ENCODE results near the gene PCDH9.

PCDH9 gene

DNA sequence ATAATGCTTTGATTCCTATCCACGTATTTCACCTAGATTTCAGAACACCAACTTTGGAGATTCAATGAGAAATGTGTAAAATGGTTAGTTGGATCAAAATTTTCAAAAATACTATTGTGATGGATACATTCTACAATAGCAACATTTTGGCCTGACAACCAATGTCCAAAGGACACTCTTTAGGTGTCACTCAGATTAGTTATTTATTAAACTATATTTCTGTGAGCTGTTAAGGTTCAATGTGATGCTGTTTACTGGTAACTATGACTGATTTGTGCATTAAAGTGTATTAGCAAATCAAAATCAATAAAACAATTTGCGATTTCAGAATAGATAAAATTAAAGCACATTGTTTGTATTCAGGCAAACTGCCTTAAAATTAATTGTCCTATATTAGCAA lies 149.8 kb downstream of the PCDH9 start:
- no peak for DNase-seq (ENCODE audit: low spot score)

DNA sequence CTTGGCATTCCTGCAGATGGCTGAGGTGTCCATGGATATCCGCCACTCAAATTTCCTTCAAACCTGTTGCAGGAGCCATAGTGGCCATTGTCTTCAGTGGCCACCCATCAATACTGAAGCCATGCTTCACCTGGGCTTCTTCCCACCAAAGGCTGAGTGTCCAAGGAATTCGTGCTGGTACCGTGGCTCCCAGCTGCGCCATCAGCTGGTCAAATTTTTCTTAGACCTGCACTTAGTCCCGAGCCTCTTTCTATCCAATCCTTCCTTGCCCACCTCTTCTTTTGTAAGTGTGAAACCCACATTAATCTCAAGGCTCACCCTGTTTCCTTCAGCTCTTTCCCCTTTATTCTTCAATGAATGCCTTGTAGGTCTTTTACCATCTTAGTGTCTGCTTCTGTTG lies 152.1 kb downstream of the PCDH9 start:
- no peak for DNase-seq (ENCODE audit: low spot score)

DNA sequence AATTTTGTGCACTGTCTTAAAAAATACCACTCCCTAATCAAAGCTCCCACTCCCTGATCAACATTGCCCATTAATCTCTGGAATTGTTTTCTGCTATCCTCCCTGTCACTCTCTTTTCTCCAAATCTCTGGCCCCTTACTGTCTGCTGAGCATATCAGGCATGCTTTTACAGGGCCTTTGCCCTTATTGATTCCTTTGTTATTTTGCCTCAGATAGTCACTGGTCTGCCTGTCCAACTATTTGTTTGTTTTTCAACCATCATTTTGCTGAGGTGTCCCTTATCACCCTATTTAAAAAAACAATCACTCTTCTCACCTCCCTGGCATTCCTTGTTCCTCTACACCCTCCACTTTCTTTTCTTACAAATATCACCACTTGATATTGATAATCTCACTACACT lies 153.0 kb downstream of the PCDH9 start:
- DNase-seq (ENCODE audit: low spot score) = no peak

DNA sequence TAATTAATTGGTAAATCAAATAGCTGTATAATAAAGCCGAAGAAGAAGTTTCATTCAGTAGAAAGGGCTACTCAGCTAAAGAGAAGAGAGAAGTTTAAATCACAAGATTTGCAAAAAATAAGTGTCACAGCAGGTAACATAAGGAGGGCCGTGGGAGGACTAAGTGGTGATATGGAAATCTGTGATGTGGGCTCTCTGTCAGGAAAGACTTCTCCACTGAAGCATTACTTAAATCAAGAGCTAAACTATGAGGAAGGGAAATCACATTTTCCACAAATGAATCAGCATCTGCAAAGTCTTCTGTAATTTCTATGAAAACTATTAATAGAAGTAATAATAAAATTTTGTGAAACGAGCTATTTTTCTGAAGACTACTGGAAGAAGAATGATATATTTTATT lies 153.8 kb downstream of the PCDH9 start:
- no peak for DNase-seq (ENCODE audit: low spot score)

DNA sequence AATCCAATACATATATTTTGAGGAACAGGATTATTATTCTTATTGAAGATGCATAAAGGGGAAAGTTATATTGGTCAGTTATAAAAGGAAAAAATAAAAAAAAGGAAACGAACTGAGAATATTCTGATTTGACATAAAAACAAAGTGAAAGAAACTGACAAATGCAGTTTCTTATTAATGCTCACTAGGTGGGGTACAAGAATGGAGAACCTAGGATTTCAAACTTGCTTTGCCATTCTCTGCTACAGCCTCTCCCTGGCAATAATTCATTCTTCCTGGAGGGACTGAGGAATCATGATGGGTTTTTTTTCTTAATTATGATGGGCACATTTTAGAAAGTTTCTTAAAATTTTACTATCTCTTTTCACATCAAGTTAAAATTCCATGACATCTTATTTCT lies 154.9 kb downstream of the PCDH9 start:
- DNase-seq (ENCODE audit: low spot score) = no peak

DNA sequence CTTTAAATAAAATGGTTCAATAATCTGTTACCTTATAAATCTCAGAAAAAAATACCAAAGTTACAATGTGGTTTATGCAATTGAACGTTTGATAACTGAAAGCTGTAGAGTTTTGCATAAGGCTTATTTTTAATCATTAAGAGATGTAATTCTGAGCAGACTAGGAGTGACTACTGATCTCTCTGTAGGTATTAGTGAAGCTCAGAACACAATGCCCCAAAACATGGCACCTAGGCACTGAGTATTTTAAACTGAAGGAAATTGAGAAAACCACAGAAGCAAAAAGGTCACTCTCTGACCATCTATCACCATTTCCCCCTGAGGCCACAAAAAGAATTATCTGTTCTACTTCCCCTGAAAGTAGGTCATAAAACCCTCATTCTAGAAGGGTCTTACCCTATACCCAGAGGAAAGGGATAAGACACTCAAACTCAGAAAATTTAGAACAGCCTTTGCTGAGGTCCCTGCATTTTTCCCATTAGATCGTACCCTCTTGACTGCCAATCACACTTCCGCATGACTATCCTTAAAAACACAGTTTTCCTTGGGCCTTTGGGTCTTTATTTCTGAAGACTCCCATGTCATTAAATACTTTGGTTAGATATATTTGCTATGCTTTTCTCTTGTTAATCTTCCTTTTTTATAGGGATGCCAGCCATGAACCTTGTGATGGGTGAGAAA lies 158.1 kb downstream of the PCDH9 start:
- no peak for DNase-seq (ENCODE audit: low spot score)

DNA sequence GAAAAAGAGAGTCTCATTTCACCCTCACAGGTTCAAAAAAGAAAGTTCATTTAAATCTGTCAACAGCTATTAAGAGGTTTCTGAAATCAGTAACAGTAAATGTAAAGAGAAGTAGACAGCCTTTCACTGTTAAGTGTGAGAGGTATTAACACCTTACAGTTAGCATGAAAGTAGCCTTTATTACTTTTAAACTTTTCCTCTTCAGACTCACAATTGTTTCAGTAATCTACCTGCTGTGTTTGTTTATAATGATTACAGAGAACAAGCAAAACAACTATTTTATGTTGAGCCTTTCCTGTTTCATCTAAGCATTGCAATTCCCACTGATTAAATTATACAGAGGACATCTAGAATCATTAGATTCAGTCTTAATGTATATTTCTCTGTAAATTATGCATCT lies 159.8 kb downstream of the PCDH9 start:
- no peak for DNase-seq (ENCODE audit: low spot score)

DNA sequence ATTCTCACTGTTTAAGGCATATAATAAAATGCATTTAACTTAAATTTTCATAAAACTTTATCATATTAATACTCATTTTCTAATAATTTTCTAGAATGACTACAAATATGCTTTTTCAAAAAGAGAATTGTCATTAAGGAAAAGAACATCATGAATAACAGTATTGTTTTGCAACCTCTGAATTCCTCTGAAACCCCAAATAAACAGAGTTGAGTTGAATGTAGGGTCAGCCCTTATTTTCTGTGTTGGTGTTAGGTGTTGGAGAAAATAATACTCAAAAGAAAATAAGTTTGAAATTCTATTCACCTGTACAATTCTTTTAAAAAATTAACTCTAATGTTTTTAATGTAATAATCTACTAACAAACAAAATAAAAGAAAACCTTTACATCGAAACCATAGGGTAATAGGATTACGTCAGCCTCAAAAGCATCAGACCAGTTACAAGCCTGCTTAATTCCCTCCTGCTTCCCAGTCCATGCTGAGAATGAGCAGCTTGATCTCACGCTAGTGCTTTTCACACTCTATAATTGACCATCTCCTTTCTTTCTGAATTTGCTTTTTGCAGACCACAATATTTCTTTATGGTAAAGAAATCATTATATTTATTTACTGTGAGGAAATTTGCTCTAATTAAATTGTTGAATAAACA lies 160.9 kb downstream of the PCDH9 start:
- no peak for DNase-seq (ENCODE audit: low spot score)

DNA sequence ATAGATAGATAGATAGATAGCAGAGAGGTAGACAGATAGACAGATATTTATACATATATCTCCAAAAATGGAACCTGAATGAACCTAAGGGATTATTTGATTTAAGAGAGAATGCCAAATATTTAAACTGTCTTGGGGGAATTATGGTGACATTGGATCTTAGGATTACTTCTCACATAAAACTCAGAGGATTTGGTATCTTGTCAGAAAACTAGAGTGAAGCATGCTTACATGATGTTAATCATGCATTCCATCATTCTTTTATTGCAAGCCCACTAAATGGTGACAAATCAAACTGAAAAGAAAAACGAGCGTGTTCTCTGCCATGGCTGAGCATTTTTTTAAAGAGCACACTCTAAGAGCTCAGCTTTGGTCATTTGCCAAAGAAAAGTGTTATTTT lies 165.2 kb downstream of the PCDH9 start:
- DNase-seq (ENCODE audit: low spot score) = no peak

DNA sequence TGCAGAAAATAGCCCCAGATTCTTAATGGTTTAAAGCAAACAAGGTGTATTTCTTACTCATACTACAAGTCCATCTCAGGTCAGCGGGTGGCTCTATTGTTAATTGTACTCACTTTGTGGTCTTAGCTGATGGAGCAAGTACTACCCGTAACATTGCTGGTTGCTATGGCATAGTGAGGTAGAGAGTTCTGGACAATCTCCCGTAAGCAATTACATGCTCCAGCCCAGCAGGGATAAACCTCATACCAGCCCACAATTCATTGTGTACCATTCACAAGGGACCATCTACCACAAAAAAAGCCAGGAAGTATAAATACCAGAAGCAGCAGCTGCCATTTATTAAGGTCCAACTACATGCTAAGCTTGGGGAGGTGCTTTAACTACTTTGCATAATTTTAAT lies 167.1 kb downstream of the PCDH9 start:
- no peak for DNase-seq (ENCODE audit: low spot score)

DNA sequence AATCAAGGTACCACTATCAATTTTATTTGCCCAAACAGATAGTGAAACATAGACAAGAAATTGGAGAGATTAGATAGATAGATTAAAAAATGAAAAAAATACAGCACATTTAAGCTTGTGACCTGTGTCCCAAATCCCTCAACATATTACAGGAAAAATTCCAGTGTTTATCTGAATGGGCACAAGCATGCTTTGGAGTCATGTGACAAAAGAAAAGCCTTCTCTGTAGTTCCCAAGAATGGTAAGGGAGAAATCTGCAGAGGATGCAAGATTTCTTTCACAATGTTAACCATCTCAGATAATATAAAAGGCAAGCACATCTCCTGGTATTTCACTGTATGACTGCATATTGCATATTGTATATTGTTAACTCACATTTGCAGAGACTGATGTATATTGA lies 168.0 kb downstream of the PCDH9 start:
- DNase-seq (ENCODE audit: low spot score) = no peak

DNA sequence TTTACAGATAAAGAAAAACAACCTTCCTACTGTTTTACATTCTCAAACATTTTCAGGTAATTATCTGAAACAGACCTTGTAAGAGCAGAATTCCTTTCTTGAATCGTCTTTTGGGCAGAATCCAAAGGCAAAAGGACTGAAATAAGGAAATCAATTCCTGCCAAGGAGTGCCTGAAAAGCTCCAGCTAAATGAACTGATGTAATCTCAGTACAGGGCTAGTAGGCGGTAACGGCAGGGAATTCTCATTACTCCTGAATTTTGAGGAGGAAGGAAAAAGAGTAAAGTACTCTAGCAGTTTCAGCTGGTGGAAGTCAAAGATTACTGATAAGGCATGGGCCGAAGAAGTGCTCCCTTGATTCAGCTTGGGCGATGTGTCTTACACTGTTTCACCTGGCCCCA lies 168.4 kb downstream of the PCDH9 start:
- no peak for DNase-seq (ENCODE audit: low spot score)

DNA sequence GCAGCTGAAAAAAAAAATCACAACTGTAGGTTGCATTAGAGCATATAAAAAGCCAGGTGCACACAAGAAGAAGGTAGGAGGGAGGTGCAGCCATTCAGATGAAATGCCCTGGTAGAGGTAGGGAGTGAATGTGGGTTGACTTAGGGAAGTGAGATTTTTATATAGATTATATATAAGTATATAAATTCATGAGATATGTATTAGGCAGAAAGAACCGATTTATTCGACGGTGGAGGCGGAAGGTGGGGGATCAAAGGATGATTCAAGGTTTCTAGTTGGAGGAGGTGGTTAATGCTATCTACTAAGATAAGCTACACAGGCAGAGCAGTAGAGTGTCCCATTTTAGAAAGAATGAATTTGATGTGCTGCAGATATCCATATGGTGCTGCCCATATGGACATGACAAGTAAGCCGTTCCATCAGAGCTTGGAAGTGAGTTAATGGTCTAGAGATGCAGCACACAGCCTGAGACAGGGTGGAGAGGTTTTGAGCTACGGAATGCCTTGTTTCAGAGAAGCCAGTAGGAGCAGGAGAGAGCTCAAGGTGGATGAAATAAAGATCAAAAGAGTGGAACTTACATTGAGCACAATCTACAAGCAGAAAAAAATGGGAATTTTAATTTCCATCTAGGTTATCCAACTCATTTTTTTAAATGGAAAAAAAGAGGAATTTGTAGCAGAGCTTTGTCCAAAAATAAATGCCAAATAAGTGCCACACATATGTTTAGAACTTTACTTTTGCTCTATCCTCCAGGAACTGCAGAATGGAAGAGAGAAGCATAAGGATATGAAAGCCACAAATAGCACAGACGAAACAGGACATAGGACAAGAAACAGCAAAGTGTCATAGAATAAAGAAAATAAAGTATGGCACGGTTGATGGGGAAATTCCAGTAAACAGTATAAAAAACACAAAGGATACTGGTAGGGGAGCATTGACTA lies 177.3 kb downstream of the PCDH9 start:
- no peak for DNase-seq (ENCODE audit: low spot score)

DNA sequence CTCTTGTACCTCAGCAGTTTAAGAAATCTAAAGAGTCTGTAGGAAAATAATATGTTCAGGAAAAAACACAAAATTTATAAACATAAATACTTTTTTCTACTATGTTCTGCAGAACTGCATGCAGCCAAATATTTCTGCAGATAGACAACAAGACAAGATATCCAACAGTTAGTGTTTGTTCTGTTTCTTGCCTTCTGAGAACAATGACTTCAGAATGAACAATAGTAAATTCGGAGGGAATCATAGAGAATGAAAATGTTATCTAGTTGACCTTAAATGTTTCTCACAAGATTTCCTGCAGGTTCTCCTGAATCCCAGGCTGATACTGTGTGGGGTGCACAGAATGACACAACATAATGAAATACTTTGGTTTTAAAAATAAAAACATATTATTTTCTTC lies 180.4 kb downstream of the PCDH9 start:
- DNase-seq (ENCODE audit: low spot score) = no peak

DNA sequence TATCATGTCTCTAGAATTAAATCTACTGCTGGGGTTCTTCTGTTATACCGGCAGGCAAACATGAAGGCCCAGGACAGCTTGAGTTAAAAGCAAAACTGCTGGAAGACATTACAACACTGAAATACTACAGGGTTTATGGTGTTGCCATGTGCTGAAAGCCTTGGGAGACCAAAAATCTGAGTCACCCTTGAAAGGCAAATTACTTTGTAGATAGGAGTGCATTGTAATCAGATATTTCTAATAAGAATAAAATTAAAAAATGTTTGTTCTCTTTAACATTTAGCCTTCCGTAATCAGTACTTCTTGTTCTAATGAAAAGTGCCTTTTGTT lies 181.3 kb downstream of the PCDH9 start:
- no peak for DNase-seq (ENCODE audit: low spot score)

DNA sequence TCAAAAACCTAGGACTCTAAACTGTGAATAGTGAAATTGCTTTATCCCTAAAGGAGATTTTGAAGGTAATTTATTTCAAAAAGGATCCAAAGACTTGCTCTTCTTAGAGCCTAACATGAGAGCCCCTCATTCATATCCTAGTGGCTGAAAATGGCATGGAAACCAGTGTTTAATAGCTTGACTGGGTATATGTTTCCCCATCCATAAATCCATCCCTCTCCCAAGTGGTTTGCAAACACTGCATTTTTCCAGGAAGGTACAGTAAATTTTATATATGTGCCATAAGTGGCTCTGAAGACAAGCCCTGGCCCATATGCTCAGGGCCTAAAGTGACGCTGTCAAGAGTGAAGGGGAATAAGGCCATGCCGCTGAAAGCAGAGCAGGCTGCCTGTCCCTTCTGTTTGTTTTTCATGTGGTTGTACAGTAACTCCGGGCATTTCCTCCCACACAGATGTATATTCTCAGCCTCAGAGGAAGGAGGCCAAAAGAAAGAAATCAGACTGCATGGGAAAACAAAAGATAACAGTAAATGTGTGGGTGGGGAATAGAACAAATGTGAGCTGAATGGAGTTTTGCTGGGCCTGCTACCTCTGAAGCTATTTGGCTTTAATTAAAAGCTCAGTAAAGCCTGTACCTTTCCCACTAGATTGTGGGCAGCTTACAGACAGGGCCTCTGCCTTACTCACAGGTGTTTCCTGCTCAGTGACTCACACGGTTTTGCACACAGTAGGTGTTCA lies 181.9 kb downstream of the PCDH9 start:
- DNase-seq (ENCODE audit: low spot score) = no peak

DNA sequence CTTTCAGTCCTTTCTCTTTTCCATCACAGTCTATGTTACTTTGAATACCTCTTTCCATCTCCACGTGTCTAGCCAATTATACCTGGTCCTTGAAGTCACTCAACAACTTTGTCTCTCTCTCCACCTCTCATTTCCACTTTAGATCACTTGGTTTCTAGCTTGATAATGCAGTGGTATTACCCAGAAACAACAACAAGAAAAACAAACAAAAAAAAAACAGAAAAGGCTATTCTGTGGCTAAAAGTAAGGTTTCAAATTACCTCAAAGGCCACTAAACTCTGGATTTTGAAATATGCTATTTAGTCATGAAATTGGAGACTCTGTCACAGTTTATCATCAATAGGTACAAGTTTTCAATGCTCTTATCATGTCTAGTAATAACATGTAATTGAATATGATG lies 184.8 kb downstream of the PCDH9 start:
- no peak for DNase-seq (ENCODE audit: low spot score)

DNA sequence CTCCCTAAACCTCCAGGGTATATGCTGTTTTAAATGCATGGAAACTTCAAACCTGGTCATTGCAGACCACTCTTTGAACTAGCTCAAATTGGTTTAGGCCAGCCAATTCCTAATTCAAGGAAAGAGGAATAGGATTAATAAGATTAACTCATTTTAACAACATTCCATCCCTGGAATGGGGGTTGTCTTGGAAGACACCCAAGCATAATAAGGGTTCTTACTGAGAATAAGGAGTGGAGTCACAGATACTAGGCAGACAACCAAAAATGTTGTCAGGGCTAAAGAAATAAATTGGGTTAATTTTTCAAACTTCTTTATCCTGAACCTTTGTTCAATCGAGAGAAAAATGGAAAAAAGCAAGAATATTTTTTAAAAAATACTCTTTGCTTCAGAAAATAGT lies 186.2 kb downstream of the PCDH9 start:
- DNase-seq (ENCODE audit: low spot score) = no peak

DNA sequence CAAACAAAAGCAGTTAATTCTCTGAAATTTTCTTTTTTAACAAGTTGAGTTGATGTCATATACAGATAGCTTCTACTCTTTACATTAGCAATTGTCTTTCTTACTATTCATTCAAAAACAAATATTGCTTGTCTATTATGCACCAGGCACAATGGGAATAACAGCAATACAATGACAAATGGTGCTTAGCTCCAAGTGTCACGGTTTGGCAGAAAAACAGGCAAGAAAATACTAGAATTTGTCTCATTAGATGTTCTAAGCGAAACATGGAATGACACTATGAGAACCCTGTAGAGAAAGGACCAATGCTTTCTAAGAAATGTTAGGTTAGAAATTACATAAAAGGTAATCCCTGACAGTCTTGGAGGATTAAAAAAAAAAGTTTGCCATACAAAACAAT lies 187.6 kb downstream of the PCDH9 start:
- DNase-seq (ENCODE audit: low spot score) = no peak

DNA sequence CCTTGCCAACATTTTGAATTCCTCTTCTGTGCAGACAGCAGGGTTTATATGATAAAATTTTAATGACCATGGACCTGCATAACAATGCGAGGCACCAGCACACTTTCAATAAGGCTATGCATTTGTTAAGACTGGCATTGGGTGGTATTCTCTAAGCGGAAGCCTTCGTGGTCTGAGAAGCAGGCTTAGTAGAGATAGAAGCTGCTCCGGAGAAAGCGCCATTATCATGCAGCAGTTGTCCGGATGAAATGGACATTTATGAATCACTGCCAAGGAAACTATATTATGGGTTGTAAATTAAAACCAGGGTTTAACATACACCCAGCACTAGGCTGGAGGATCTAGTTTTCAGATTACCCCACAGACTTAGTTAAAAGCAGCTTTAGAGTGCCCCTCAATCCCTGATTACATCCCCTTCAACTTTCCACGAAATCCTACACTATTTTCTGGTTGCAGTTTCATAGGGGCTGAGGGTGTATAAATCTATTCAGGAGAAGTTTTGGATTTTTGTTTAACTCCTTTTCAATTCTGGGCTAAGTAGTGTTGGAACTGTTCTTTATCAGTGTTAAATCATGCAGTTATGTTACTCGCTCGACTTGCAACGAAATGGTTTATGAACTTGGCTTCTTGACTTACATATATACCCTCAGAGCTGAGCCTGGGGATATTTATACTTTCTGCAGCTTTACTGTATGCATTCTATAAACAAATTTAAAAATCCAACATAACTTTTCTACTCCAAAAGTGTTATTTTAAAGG lies 193.3 kb downstream of the PCDH9 start:
- DNase-seq (ENCODE audit: low spot score) = no peak

DNA sequence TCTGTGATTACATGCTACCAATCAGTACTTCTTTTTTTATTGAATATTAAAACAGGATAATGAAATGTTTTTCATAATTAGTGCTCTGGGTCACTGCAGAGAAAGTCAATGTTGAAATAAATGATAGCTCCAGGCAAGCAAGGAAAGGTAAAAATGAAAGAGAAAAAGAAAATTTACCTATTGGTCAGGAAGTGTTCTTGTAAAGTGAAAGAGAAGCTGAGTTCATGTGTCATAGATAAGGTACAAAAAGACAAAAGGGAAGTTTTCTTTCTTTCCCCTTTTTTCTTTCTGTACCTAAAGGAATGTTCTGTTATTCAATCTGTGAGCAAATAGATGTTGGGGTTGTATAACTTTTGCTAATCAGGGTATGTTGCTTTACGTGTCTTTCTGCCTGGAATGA lies 197.0 kb downstream of the PCDH9 start:
- no peak for DNase-seq (ENCODE audit: low spot score)

Data from CD4-positive, alpha-beta T cell treated with Interleukin-6 at 100 ng/mL for 8 hours (primary cell).